IgD-negative memory B cell (primary cell): Measurements from ENCODE around the gene ACTN1. TPM values are rescaled to one million over a fixed set of nuclear protein-coding genes. Genes with fewer than 3 reads are reported as not detected.
A peak's percentile ranks its signal among the peaks of the same experiment; 100 is the strongest.

Experiments used
- H3K27ac Mint-ChIP-seq, 3 donors: one replicate each; pipeline ENCODE4 v1.8.0; 2020 to 2022; ENCODE audit warnings: mild to moderate bottlenecking in 3 of 3, mixed read lengths in 3 of 3, moderate library complexity in 1 of 3
- H3K27me3 Mint-ChIP-seq: one replicate; pipeline ENCODE4 v1.8.0; 2021; ENCODE audit warnings: mixed read lengths
- H3K36me3 Mint-ChIP-seq: one replicate; pipeline ENCODE4 v1.8.0; 2020; ENCODE audit warnings: mild to moderate bottlenecking, mixed read lengths
- H3K4me1 Mint-ChIP-seq, 3 donors: one replicate each; pipeline ENCODE4 v1.8.0; 2020 to 2022; ENCODE audit warnings: mixed read lengths in 3 of 3, mild to moderate bottlenecking in 1 of 3
- H3K4me3 Mint-ChIP-seq, 4 donors: one replicate each; pipeline ENCODE4 v1.8.0; 2020 to 2022; ENCODE audit warnings: mild to moderate bottlenecking in 4 of 4, mixed read lengths in 4 of 4, moderate library complexity in 3 of 4
- H3K9me3 Mint-ChIP-seq, 3 donors: one replicate each; pipeline ENCODE4 v1.8.0; 2020 to 2021; ENCODE audit warnings: mixed read lengths in 3 of 3, mild to moderate bottlenecking in 1 of 3
- polyA plus RNA-seq: library from polyadenylated mRNA; unstranded; fragments of 300-500 nt; fragmentation: Illumina TruSeq; gene quantifications from one replicate; pipeline ENCODE4 v1.2.3, GENCODE V29; 2021

The ACTN1 gene
- polyA plus RNA-seq, 1 donor from 2014 or later, result 4.2 TPM

DNA sequence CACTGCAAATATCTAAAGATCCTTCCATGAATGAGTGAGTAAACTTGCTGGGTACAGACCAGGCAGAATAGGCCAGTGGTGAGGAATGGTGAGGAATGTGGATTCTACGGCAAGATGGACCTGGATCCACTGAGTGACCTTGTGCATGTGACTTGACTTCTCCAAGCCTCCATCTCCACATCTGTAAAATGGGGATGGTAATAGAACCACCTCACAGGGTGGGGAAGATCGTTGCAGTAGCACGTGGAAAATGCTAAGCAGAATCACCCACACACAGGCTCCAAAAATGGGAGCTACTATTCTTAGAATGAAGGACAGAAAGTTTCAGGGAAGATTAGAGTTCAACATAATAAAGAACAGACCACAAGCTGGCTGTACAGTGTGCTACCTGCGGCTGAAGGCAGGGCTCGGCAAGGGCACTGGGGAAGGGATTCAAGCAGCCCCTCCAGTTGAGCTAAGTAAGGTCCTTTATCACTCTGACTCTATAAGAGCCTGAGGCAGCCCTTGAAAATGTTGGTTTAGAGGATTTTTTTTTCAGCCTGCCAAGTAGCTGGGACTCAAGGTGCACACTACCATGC, 47.5 kb downstream of the ACTN1 start:
- Mint-ChIP-seq H3K27me3 (peaks cover 8% of the 10 kb centered on the region), H3K27ac (no peak overlapping the region), H3K4me1 (no peaks in the 10 kb centered on the region), H3K36me3 (no peaks in the 10 kb centered on the region), H3K9me3 (peaks cover 1 to 4% (median 1%) of the 10 kb centered on the region in 3 donors), H3K4me3 (no peak overlapping the region)

DNA sequence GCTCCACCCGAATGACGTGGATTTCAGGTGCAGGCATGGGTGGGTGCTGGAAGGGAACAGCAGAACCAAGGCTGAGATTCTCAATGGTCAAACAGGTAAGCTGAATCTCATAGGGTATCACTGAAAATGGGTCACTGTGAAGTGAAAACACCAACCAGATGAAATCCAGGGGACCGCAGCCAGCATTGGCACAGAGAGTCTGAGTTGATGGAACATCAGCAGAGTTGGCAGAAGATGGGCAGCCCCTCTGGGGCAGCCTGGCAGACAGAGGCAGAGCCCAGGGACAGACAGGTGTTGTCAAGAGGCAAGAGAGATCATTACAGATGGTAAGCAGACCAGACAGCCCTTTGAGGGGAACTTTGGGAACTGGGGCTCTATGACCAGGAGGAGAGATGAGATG, 48.0 kb downstream of the ACTN1 start:
- H3K4me1 Mint-ChIP-seq, result no peaks in the 10 kb centered on the region
- no peak overlapping the region for H3K27ac Mint-ChIP-seq
- H3K4me3 Mint-ChIP-seq, result no peak overlapping the region
- peaks cover 8% of the 10 kb centered on the region for H3K27me3 Mint-ChIP-seq
- peaks cover 2 to 9% (median 5%) of the 10 kb centered on the region in 3 donors for H3K9me3 Mint-ChIP-seq
- no peaks in the 10 kb centered on the region for H3K36me3 Mint-ChIP-seq

DNA sequence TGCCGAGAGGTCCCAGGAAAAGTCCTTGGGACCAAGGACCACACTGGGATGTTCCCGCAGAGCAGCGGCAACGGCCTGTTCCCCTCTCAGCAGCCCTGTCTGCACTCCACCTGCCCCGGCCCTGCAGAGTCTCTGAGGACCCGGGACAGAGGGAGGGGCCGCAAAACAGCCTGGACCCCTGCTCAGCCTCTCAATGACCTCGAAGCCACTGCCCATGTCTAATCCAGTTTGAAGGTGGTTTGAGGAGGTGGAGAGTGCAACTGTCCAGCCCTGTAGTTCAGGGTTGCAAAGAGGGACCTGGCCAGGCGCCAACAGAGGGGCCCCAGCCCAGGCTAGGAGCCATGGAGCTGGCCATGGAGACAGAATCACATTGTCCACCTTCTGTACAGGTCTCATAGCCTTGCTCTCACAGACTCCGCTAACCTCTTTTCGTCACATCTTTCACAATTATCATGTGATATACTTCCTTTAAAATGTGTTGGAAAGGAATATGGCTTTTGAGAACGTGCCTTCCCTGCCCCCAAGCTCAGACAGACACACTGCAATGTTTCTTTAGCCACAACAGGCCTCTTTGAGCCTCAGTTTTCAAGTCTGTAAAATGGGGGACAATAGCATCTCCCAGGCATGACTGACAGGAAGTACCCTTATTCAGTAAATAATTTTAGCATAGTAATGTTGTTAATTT, 49.3 kb downstream of the ACTN1 start:
- Mint-ChIP-seq H3K9me3 (peaks cover 2 to 15% (median 9%) of the 10 kb centered on the region in 3 donors), H3K27ac (no peak overlapping the region), H3K36me3 (no peaks in the 10 kb centered on the region), H3K4me3 (no peak overlapping the region), H3K27me3 (peaks cover 10% of the 10 kb centered on the region), H3K4me1 (no peaks in the 10 kb centered on the region)

DNA sequence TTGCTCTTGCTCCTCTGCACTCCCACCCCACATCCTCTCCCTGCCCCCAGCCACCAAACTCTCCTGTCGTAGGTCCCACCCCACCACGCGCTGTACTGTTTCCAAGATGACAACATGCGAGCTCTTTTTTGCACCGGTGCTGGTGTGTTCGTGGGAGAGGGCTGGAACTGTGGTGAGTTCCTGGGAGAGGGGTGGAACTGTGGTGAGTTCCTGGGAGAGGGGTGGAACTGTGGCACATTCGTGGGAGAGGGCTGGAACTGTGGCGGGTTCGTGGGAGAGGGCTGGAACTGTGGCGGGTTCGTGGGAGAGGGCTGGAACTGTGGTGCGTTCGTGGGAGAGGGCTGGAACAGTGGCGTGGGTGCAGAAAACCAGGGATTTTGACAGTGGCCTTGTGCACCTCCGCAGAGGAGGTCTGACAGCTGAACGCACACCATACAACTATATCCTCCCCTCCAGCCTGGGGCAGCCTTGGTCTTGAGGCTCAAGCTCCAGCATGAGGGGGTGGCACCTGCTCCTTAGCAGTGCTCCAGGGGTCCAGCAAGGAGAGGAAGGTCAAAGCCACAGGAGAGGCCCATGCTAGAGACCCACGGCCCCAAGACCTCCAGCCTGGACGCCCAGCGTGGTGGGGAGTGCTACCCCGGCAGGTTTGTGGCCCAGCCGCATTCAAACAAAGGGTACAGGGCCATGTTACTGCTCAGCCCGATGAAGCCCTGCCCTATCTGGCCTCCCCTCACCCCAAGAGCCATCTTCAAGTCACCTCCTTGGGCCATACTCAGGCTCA, 50.1 kb downstream of the ACTN1 start:
- Mint-ChIP-seq H3K27me3 (peaks cover 9% of the 10 kb centered on the region), H3K9me3 (peaks cover 2 to 19% (median 9%) of the 10 kb centered on the region in 3 donors), H3K36me3 (no peaks in the 10 kb centered on the region), H3K4me3 (no peak overlapping the region), H3K27ac (no peak overlapping the region), H3K4me1 (no peaks in the 10 kb centered on the region)

DNA sequence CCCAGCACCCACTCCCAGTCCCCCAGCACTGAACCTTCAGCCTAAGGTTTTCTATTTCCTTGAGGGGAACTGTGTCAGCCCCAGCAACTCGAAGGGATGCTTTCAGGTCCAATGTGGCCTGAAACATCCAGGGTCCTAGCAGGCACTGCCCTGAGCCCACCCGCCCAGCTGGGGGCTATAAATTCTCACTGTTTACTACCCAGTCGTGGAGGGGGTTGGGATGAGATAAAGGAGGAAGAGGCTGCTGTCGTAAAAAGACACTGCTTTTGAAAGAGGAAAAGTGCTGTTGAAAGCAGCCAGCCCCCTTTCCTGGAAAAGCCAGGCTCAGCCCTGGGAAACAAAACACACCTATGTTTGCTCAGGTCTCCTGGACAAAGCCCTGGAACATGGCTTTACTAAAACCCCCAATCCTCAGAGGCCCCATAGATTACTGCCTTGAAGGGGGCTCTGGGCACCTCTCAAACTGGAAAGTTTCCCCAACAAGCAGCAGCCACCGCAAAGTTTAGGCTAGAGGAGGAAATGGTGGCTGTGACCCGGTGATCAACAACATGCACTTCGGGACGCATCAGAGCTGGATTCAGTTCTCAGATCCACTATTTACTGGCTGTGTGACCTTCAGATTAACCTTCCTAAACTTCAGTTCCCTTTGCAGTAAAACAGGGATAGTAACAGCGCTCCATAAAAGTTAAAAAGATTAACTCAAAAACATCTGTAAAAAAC, 51.0 kb downstream of the ACTN1 start:
- no peak overlapping the region for H3K27ac Mint-ChIP-seq
- peaks cover 9% of the 10 kb centered on the region for H3K27me3 Mint-ChIP-seq
- no peak overlapping the region for H3K4me3 Mint-ChIP-seq
- H3K9me3 Mint-ChIP-seq, result peaks cover 2 to 19% (median 9%) of the 10 kb centered on the region in 3 donors
- H3K36me3 Mint-ChIP-seq, result no peaks in the 10 kb centered on the region
- H3K4me1 Mint-ChIP-seq, result no peaks in the 10 kb centered on the region

DNA sequence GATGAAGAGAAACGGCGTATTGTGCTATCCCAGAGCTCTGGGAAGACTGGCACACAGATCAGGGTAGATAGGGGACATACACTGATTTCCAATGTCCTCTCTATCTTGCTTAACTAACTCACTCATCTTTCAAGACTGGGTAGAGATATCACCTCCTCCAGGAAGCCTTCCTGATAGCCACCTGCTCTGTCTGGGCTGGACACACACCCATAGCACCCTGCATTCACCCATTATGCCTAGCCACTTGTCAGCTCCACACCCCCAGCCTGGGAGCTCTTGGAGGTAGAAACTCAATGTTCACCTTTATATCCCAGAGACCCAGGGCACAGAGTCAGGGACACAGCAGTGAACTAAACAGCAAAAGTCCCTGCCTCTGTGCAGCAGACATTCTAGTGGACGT, 52.0 kb downstream of the ACTN1 start:
- H3K36me3 Mint-ChIP-seq, result no peaks in the 10 kb centered on the region
- peaks cover 2 to 19% (median 9%) of the 10 kb centered on the region in 3 donors for H3K9me3 Mint-ChIP-seq
- no peaks in the 10 kb centered on the region for H3K4me1 Mint-ChIP-seq
- H3K27me3 Mint-ChIP-seq, result peaks cover 9% of the 10 kb centered on the region
- H3K4me3 Mint-ChIP-seq, result no peak overlapping the region
- H3K27ac Mint-ChIP-seq, result no peak overlapping the region

DNA sequence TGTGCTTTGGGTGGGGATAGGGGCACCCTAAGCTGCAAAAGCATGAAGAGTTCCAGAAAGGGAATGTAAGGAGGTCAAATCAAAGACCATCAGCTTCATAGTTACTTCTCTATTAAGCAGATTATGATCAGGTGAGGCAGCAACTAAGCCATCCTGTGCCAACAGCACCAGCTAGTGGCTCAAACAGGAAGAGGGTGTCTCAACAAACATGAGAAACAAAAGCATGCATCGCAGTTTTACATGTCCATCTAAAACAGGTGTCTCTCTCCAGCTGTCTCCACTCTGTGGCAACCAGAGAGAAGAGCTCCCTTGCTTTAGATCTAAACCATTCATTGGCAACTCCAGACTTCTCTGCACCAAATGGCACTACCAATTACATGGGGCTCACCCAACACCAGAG, 52.9 kb downstream of the ACTN1 start:
- Mint-ChIP-seq H3K9me3 (peaks cover 2 to 19% (median 9%) of the 10 kb centered on the region in 3 donors), H3K27me3 (peaks cover 9% of the 10 kb centered on the region), H3K4me1 (no peaks in the 10 kb centered on the region), H3K4me3 (no peak overlapping the region), H3K27ac (no peak overlapping the region), H3K36me3 (no peaks in the 10 kb centered on the region)

DNA sequence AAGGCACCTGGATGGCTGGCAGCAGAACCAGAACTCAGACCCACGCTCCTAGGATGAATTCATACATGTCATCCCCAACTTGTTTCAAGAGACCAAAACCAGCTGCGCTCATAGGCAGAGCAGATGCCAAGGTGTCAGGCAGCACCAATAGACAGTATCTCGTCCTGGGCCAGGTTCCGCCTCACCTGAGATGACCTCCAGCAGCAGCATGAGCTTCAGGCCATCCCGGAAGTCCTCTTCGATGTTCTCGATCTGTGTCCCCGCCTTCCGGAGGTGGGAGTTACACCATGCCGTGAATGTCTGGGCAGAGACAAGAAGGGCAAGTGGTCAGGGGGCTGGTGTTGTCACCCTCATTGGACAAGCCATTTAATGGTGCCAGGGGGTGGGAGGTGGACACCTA, 53.7 kb downstream of the ACTN1 start:
- peaks cover 2 to 19% (median 9%) of the 10 kb centered on the region in 3 donors for H3K9me3 Mint-ChIP-seq
- no peaks in the 10 kb centered on the region for H3K4me1 Mint-ChIP-seq
- H3K4me3 Mint-ChIP-seq, result no peak overlapping the region
- no peaks in the 10 kb centered on the region for H3K36me3 Mint-ChIP-seq
- H3K27me3 Mint-ChIP-seq, result peaks cover 10% of the 10 kb centered on the region
- no peak overlapping the region for H3K27ac Mint-ChIP-seq

DNA sequence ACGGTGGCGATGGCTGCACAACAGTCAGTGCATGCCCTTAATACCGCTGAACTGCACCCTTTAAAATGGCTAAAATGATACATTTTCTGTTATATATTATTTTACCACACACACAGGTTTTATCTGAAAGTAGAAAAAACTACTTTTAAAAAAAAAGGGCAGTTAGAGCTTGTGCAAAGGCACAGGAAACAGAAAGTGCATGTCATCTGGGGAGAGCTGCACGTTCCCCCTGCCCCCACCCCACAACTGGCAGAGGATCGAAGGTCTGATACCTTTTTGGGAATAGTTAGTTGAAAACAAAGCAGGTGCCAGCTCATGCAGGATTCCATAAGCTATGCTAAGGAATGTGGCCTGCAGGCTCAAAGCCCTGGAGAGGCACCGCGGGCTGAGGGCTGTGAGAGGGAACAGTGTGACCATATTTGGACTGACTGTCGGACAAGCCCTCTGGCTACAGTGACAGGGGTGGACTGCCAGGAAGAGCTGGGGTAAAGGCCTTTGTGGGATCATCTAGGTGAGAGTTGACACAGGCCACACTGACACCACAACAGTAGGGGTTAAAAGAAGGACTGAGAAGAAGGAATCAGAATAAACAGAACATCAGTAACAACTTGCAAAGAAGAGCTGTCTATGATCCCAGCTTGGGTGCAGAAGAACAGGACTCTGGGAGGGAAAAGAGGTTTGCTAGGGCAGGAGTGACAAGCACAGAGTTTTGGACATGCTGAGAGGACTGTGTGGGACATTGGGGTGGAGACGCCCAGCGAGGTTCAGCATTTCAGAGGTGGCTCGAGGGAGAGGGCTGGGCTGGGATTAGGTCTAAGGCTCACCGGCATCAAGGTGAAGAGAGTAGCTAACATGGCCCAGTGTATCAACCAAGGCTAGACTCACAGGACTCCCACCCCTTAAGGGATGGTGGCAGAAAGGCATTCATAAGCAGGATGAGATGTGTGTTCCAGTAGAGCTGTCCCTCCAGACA, 54.6 kb downstream of the ACTN1 start:
- no peaks in the 10 kb centered on the region for H3K36me3 Mint-ChIP-seq
- H3K9me3 Mint-ChIP-seq, result peaks cover 2 to 19% (median 9%) of the 10 kb centered on the region in 3 donors
- no peaks in the 10 kb centered on the region for H3K4me1 Mint-ChIP-seq
- peaks cover 10% of the 10 kb centered on the region for H3K27me3 Mint-ChIP-seq
- no peak overlapping the region for H3K4me3 Mint-ChIP-seq
- H3K27ac Mint-ChIP-seq, result no peak overlapping the region

DNA sequence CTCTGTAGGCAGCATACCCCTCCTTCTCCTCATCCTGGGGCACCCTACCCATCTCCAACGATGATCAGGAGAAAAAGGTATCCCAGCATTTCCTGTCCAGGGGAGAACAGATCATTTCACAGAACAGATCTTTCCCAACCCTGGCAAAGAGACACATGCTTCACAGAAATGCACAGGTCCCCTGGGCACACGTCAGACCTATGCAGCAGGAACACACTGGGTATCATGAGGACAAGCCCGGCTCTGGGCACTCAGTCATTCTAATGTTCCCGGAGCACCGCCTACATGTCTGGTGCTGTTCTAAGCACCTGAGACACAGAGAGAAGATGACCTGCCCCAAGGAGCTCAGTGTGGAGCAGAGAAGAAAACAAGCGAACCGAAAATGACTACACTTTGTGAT, 56.2 kb downstream of the ACTN1 start:
- H3K4me1 Mint-ChIP-seq, result no peaks in the 10 kb centered on the region
- no peak overlapping the region for H3K27ac Mint-ChIP-seq
- H3K36me3 Mint-ChIP-seq, result no peaks in the 10 kb centered on the region
- peaks cover 2 to 19% (median 9%) of the 10 kb centered on the region in 3 donors for H3K9me3 Mint-ChIP-seq
- H3K27me3 Mint-ChIP-seq, result peaks cover 7% of the 10 kb centered on the region
- peak overlapping the region in 1 of 4 donors; percentile 73 for H3K4me3 Mint-ChIP-seq

DNA sequence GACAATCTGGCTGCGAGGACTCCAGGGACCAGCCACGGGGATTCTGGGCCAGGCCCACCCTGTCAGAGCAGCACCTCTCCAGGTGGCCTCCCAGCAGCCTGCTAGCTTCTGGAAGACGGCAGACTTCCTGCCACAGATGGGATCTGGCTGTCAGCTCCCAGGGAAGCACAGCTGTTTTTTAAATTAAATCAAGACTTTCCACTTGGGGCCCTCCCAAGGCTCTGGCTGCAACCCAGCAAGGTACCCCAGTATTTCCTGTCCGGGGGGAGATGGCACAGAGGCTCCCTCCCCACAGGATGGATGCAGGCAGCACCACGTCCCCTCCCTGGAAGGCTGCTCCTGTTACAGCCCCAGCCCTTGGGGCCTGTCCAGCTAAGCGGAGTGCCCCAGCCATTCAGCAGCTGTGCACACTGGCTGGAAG, 56.9 kb downstream of the ACTN1 start:
- H3K36me3 Mint-ChIP-seq, result no peaks in the 10 kb centered on the region
- H3K4me1 Mint-ChIP-seq, result no peaks in the 10 kb centered on the region
- peaks cover 7% of the 10 kb centered on the region for H3K27me3 Mint-ChIP-seq
- no peak overlapping the region for H3K4me3 Mint-ChIP-seq
- H3K27ac Mint-ChIP-seq, result no peak overlapping the region
- peaks cover 2 to 19% (median 9%) of the 10 kb centered on the region in 3 donors for H3K9me3 Mint-ChIP-seq

DNA sequence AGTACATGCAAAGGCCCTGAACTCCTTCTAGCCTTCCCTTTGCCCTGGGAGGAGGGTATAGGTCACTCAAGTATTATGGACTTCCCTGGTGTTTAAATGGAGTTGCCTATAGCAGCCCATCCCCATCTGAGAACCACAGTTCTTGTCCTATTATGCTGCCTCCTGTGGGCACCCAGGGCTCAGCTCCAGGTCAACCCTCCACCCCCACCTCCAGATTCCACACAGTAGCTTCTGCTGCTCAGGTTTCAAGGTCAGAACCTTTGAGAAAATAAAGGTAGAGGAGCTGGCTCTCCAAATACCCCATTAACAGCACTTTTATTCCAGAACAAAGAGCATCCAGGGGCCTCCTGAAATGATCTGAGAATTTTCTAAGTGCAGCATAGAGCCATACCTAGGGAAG, 57.4 kb downstream of the ACTN1 start:
- Mint-ChIP-seq H3K4me3 (no peak overlapping the region), H3K9me3 (peaks cover 2 to 16% (median 9%) of the 10 kb centered on the region in 3 donors), H3K27me3 (peaks cover 7% of the 10 kb centered on the region), H3K27ac (no peak overlapping the region), H3K4me1 (no peaks in the 10 kb centered on the region), H3K36me3 (no peaks in the 10 kb centered on the region)

DNA sequence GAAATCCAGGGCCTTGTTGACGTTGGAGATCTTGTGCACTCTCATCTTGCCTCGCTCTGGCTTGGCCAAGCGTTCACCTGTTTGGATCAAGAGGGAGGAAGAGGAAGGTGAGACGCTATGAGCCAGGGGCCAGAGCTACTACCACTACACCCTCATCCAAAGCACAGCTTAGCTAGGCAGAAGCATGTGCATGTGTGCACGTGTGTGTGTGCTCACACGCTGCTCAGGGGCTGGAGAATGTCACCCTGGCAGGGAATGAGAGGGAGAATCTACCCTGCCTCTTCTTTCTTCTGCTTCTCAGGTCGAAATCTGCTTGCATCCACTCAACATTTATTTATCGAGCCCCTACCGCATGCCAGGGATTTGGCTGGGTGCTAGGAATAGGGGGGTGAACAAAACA, 58.1 kb downstream of the ACTN1 start:
- H3K9me3 Mint-ChIP-seq, result peaks cover 0 to 10% (median 4%) of the 10 kb centered on the region in 3 donors
- H3K27me3 Mint-ChIP-seq, result peaks cover 7% of the 10 kb centered on the region
- no peak overlapping the region for H3K4me3 Mint-ChIP-seq
- no peaks in the 10 kb centered on the region for H3K4me1 Mint-ChIP-seq
- no peaks in the 10 kb centered on the region for H3K36me3 Mint-ChIP-seq
- H3K27ac Mint-ChIP-seq, result no peak overlapping the region
